Stimulated activated CD8-positive, alpha-beta memory T cell treated with anti-CD3 and anti-CD28 coated beads, Interleukin-15, amount 100 ng/mL, for 24 hours (primary cell): Measurements from ENCODE around the gene KHK.
"Not testable (repeated sequence)": the region's sequence is repeated elsewhere in the genome, so short reads cannot be mapped to it uniquely, and the experiment has no call there.

ENCODE experiments used
- DNase-seq: peaks from one replicate; pipeline ENCODE4 v3.0.0-alpha.2; 2020; ENCODE audit warnings: low read depth

The KHK gene

GRCh38 chr2:27060323-27060722 is 26.2 kb upstream of the KHK start:
- DNase-seq: no peak

- DNase-seq: no peak
Measured at GRCh38 chr2:27065128-27065527, 21.4 kb upstream of the KHK start.

GRCh38 chr2:27067385-27067784 is 19.2 kb upstream of the KHK start:
- no peak for DNase-seq

GRCh38 chr2:27069436-27069835 is 17.1 kb upstream of the KHK start:
- no peak for DNase-seq

- no peak for DNase-seq
Measured at GRCh38 chr2:27069961-27070618, 16.5 kb upstream of the KHK start.

- no peak for DNase-seq
Measured at GRCh38 chr2:27070653-27071276, 15.8 kb upstream of the KHK start.

- peak; percentile 87 for DNase-seq
Measured at GRCh38 chr2:27071277-27071989, 15.1 kb upstream of the KHK start, which contains the start of gene OST4. OST4 (minus strand) TSS chr2:27071654.

GRCh38 chr2:27071990-27072830 is 14.4 kb upstream of the KHK start:
- no peak for DNase-seq

- no peak for DNase-seq
Measured at GRCh38 chr2:27072920-27073319, 13.7 kb upstream of the KHK start.

- DNase-seq: no peak
Measured at GRCh38 chr2:27073782-27074181, 12.8 kb upstream of the KHK start.

- no peak for DNase-seq
Measured at GRCh38 chr2:27074738-27075565, 11.6 kb upstream of the KHK start.

GRCh38 chr2:27075566-27075871 is 11.1 kb upstream of the KHK start:
- DNase-seq: not testable (repeated sequence)

GRCh38 chr2:27076323-27076722 is 10.2 kb upstream of the KHK start:
- no peak for DNase-seq

GRCh38 chr2:27077231-27077630 is 9.3 kb upstream of the KHK start:
- DNase-seq: no peak

GRCh38 chr2:27078267-27079194 is 8.0 kb upstream of the KHK start, which contains the start of gene EMILIN1:
EMILIN1 (plus strand) TSS chr2:27078615; CDS start chr2:27079066, 451 bp downstream.
- no peak for DNase-seq

- DNase-seq: no peak
Measured at GRCh38 chr2:27079233-27080139, 7.1 kb upstream of the KHK start.

GRCh38 chr2:27080140-27080469 is 6.5 kb upstream of the KHK start:
- no peak for DNase-seq

- DNase-seq: no peak
Measured at GRCh38 chr2:27080603-27080936, 6.0 kb upstream of the KHK start.

- no peak for DNase-seq
Measured at GRCh38 chr2:27081984-27082772, 4.4 kb upstream of the KHK start.
